ENCODE measurements around the gene AP4B1. TPM values are rescaled to one million over a fixed set of nuclear protein-coding genes. Genes with fewer than 3 reads are reported as not detected.

Gene AP4B1
- total RNA-seq, 2 experiments from 2014 or later = 44.1 to 48.0 TPM

DNA sequence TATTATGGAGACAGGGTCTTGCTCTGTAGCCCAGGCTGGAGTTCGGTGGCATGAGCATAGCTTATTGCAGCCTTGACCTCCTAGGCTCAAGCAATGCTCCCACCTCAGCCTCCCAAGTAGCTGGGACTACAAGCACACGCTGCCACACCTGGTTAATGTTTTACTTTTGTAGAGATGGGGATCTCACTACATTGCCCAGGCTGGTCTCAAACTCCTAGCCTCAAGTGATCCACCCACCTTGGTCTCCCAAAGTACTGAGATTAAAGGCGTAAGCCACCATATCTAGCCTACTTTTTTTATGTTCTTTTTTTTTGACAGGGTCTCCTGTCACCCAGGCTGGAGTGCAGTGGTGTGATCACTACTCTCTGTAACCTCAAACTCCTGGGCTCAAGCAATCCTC, 11.3 kb downstream of the AP4B1 start:
- Histone ChIP-seq H3K36me3 (ENCODE audit: insufficient read depth, low read length) (peaks cover 44% of the 10 kb centered on the region), H3K4me1 (ENCODE audit: insufficient read depth, low read length) (no peaks in the 10 kb centered on the region), H3K9me3 (ENCODE audit: control insufficient read depth in 1 of 2, insufficient read depth in 1 of 2, low read length in 2 of 2) (no peaks in the 10 kb centered on the region), H3K27ac (ENCODE audit: low read depth in 1 of 2, low read length in 2 of 2) (no peak overlapping the region), H3K27me3 (ENCODE audit: control insufficient read depth in 1 of 2, insufficient read depth in 2 of 2, low read length in 2 of 2) (no peaks in the 10 kb centered on the region), H3K4me3 (ENCODE audit: low read length) (no peak overlapping the region)
- H3K9me3 Mint-ChIP-seq = no peaks in the 10 kb centered on the region
- no peak for TF ChIP-seq CTCF (IDR thresholded peaks at IDR 0.05)
- ChIA-PET POLR2A (interaction anchor here (1.8 kb wide), 1 partner anchor 11 kb away, joined by 9 read pairs; the partner anchor contains the start of genes AP4B1 and DCLRE1B), CTCF (interaction anchor here (1.2 to 1.9 kb wide), 2 partner anchors 23 to 25 kb away, joined by 4 read pairs; no protein-coding TSS in a partner anchor)
- H3K36me3 Mint-ChIP-seq (ENCODE audit: low read depth) = peaks cover 46% of the 10 kb centered on the region
- H3K4me3 Mint-ChIP-seq = no peak overlapping the region
- H3K27ac Mint-ChIP-seq = peak overlapping the region; percentile 13
- DNase-seq (no peak), ATAC-seq (ENCODE audit: poor library complexity) (no peak)
- H3K27me3 Mint-ChIP-seq = no peaks in the 10 kb centered on the region
- H3K4me1 Mint-ChIP-seq (ENCODE audit: low read depth) = peaks cover 5% of the 10 kb centered on the region
- intact Hi-C loops (cut with DNase I, micrococcal nuclease) = no loop called here

DNA sequence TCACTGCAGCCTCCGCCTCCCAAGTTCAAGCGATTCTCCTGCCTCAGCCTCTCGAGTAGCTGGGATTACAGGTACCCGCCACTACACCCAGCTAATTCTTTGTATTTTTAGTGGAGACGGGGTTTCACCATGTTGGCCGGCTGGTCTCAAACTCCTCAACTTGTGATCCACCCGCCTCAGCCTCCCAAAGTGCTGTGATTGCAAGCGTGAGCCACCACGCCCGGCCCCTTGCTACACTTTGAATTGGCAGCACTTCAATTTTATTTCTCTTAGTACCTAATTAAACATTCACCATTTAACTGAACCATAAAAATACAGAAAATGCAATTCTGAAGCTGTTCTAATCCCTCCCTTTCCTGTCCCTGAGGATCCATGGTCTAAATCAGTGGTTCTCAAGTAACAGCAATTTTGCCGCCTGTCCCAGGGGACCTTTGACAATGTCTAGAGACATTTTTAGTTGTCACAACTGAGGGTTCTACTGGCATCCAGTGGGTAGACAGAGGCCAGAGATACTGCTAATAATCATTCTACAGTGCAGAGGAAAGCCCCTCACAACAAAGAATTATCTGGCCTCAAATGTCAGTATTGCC, 12.9 kb downstream of the AP4B1 start:
- CTCF ChIA-PET = interaction anchor here (0.5 to 1.9 kb wide), 6 partner anchors 10 to 157 kb away, joined by 3 to 4 read pairs (median 4); no protein-coding TSS in a partner anchor
- no peak overlapping the region for H3K4me3 Mint-ChIP-seq
- TF ChIP-seq CTCF (IDR thresholded peaks at IDR 0.05) = no peak
- H3K9me3 Mint-ChIP-seq = no peaks in the 10 kb centered on the region
- H3K4me1 Mint-ChIP-seq (ENCODE audit: low read depth) = peaks cover 11% of the 10 kb centered on the region
- peaks cover 32% of the 10 kb centered on the region for H3K36me3 Mint-ChIP-seq (ENCODE audit: low read depth)
- H3K4me1 ChIP-seq (ENCODE audit: insufficient read depth, low read length) = peaks cover 7% of the 10 kb centered on the region
- H3K4me3 ChIP-seq (ENCODE audit: low read length) = no peak overlapping the region
- peaks cover 31% of the 10 kb centered on the region for H3K36me3 ChIP-seq (ENCODE audit: insufficient read depth, low read length)
- intact Hi-C loops (cut with DNase I, micrococcal nuclease) = no loop called here
- no peak overlapping the region for H3K27ac ChIP-seq (ENCODE audit: low read depth in 1 of 2, low read length in 2 of 2)
- no peaks in the 10 kb centered on the region for H3K9me3 ChIP-seq (ENCODE audit: control insufficient read depth in 1 of 2, insufficient read depth in 1 of 2, low read length in 2 of 2)
- POLR2A ChIA-PET = interaction anchor here (1.0 to 1.8 kb wide), 2 partner anchors 13 to 32 kb away, joined by 3 to 9 read pairs; partner anchors contain the start of genes AP4B1 and DCLRE1B
- ATAC-seq (ENCODE audit: poor library complexity) (no peak), DNase-seq (no peak)
- no peaks in the 10 kb centered on the region for H3K27me3 ChIP-seq (ENCODE audit: control insufficient read depth in 1 of 2, insufficient read depth in 2 of 2, low read length in 2 of 2)
- H3K27me3 Mint-ChIP-seq = no peaks in the 10 kb centered on the region
- H3K27ac Mint-ChIP-seq = no peak overlapping the region

- no peak for ATAC-seq (ENCODE audit: poor library complexity)
These were observed 13.8 kb downstream of the AP4B1 start for GRCh38 chr1:113890816-113891215.

More at GRCh38 chr1:113890816-113891215, 13.8 kb downstream of the AP4B1 start:
- POLR2A ChIA-PET = interaction anchor here (1.0 to 1.3 kb wide), 2 partner anchors 12 to 31 kb away, joined by 3 read pairs; no protein-coding TSS in a partner anchor
- H3K27ac ChIP-seq (ENCODE audit: low read depth in 1 of 2, low read length in 2 of 2) = no peak overlapping the region
- peaks cover 16% of the 10 kb centered on the region for H3K4me1 Mint-ChIP-seq (ENCODE audit: low read depth)
- intact Hi-C loops (cut with DNase I, micrococcal nuclease) = no loop called here
- DNase-seq = no peak
- no peaks in the 10 kb centered on the region for H3K9me3 Mint-ChIP-seq
- no peaks in the 10 kb centered on the region for H3K27me3 ChIP-seq (ENCODE audit: control insufficient read depth in 1 of 2, insufficient read depth in 2 of 2, low read length in 2 of 2)
- no peak overlapping the region for H3K4me3 Mint-ChIP-seq
- no peaks in the 10 kb centered on the region for H3K27me3 Mint-ChIP-seq
- H3K36me3 ChIP-seq (ENCODE audit: insufficient read depth, low read length) = peaks cover 23% of the 10 kb centered on the region
- CTCF ChIA-PET = interaction anchor here (0.5 to 0.7 kb wide), 5 partner anchors 17 to 158 kb away, joined by 3 to 4 read pairs (median 3); no protein-coding TSS in a partner anchor
- peaks cover 23% of the 10 kb centered on the region for H3K36me3 Mint-ChIP-seq (ENCODE audit: low read depth)
- TF ChIP-seq CTCF (IDR thresholded peaks at IDR 0.05) = no peak
- no peaks in the 10 kb centered on the region for H3K9me3 ChIP-seq (ENCODE audit: control insufficient read depth in 1 of 2, insufficient read depth in 1 of 2, low read length in 2 of 2)
- H3K4me1 ChIP-seq (ENCODE audit: insufficient read depth, low read length) = peaks cover 10% of the 10 kb centered on the region
- no peak overlapping the region for H3K4me3 ChIP-seq (ENCODE audit: low read length)
- H3K27ac Mint-ChIP-seq = peak overlapping the region; percentile 9
